Hepatocyte (in vitro differentiated cells): ENCODE data around the gene CYB561.

Experiments used
- CTCF ChIP-seq: fragments of 200-600 bp; sonication (generic); IDR thresholded peaks from 2 replicates; pipeline ENCODE4 v1.5.1; 2016; ENCODE audit warnings: antibody characterized with exemption, mild to moderate bottlenecking; ENCODE audit not compliant: poor library complexity
- EZH2phosphoT487 ChIP-seq: fragments of 200-600 bp; sonication (generic); IDR thresholded peaks from one replicate; pipeline ENCODE4 v1.6.1; 2018; ENCODE audit warnings: antibody characterized with exemption, mild to moderate bottlenecking, low read depth, moderate library complexity; ENCODE audit not compliant: unreplicated experiment, severe bottlenecking

GRCh38 chr17:63435681-63436522 lies 10.2 kb downstream of the CYB561 start:
- no peak for TF ChIP-seq CTCF
- TF ChIP-seq EZH2phosphoT487, result no peak
